PC-3 (cell line): ENCODE measurements around the gene LGALS7. TPM values are rescaled to one million over a fixed set of nuclear protein-coding genes. Genes with fewer than 3 reads are reported as not detected.
"Not testable (repeated sequence)": the region's sequence is repeated elsewhere in the genome, so short reads cannot be mapped to it uniquely, and the experiment has no call there.

Source experiments
- ATAC-seq: fragments of 200-7000 bp; cut with Tn5 transposase; 2 replicates; pipeline ENCODE4 v1.9.1; 2020; ENCODE audit warnings: mild to moderate bottlenecking, moderate library complexity
- BruUV-seq: library from RNA; stranded (reverse); fragments of 400-500 nt; replicated peaks from 2 replicates; lab custom pipeline; 2021; lab: Mats Ljungman, UMichigan
- CTCF ChIA-PET: fragments of 300-600 bp; sonication (Branson Sonifier 250); formaldehyde crosslinking; loops from one replicate; lab custom pipeline; 2022; ENCODE audit warnings: antibody characterized with exemption; lab: Charles Lee
- POLR2A ChIA-PET: fragments of 300-600 bp; sonication (Branson Sonifier 250); formaldehyde crosslinking; loops from one replicate; lab custom pipeline; 2022; ENCODE audit warnings: antibody characterized with exemption; ENCODE audit not compliant: unreplicated experiment; lab: Charles Lee
- DNase-seq: peaks from one replicate; pipeline ENCODE4 v3.0.0-alpha.2; 2015
- H2AFZ ChIP-seq: fragments of 300-600 bp; sonication (generic); 2 replicates; pipeline ENCODE4 v1.6.0; 2016; ENCODE audit warnings: antibody characterized with exemption, low read length
- H3F3A ChIP-seq: fragments of 300-600 bp; sonication (generic); one replicate; pipeline ENCODE4 v1.6.0; 2017; ENCODE audit warnings: antibody characterized with exemption, low read length, control low read depth, mild to moderate bottlenecking; ENCODE audit not compliant: unreplicated experiment
- H3K27ac ChIP-seq: fragments of 300-600 bp; sonication (generic); 2 replicates; pipeline ENCODE4 v1.5.1; 2016; ENCODE audit warnings: mild to moderate bottlenecking, low read length
- H3K27me3 ChIP-seq: fragments of 300-600 bp; sonication (generic); 2 replicates; pipeline ENCODE4 v1.6.1; 2016; ENCODE audit warnings: low read length, mixed read lengths
- H3K36me3 ChIP-seq: fragments of 300-600 bp; sonication (generic); 2 replicates; pipeline ENCODE4 v1.6.1; 2016; ENCODE audit warnings: low read depth, mixed run types, low read length, mixed read lengths
- H3K4me1 ChIP-seq: fragments of 300-600 bp; sonication (generic); 2 replicates; pipeline ENCODE4 v1.5.1; 2016; ENCODE audit warnings: low read length; ENCODE audit not compliant: insufficient read depth
- H3K4me2 ChIP-seq: fragments of 300-600 bp; sonication (generic); 2 replicates; pipeline ENCODE4 v1.6.0; 2016; ENCODE audit warnings: low read length
- H3K4me3 ChIP-seq: fragments of 300-600 bp; sonication (generic); 2 replicates; pipeline ENCODE4 v1.5.1; 2016; ENCODE audit warnings: mild to moderate bottlenecking, low read length, mixed read lengths
- H3K79me2 ChIP-seq: fragments of 300-600 bp; sonication (generic); 2 replicates; pipeline ENCODE4 v1.6.1; 2017; ENCODE audit warnings: low read length, mixed read lengths
- H3K9ac ChIP-seq: fragments of 300-600 bp; sonication (generic); 2 replicates; pipeline ENCODE4 v1.6.0; 2016; ENCODE audit warnings: mild to moderate bottlenecking, low read length
- H3K9me2 ChIP-seq: fragments of 300-600 bp; sonication (generic); replicated peaks from 2 replicates; pipeline ENCODE4 v1.6.1; 2016; ENCODE audit warnings: mixed run types, low read length, mixed read lengths
- H3K9me3 ChIP-seq: fragments of 300-600 bp; sonication (generic); 2 replicates; pipeline ENCODE4 v1.6.1; 2016; ENCODE audit warnings: low read length, mixed read lengths
- H4K20me1 ChIP-seq: fragments of 300-600 bp; sonication (generic); 2 replicates; pipeline ENCODE4 v1.6.1; 2016; ENCODE audit warnings: low read length, mixed read lengths
- CTCF ChIP-seq: fragments of 300-600 bp; sonication (generic); conservative IDR thresholded peaks from 2 replicates; pipeline ENCODE4 v1.5.1; 2017; ENCODE audit warnings: antibody characterized with exemption, low read depth, mild to moderate bottlenecking, low read length
- EZH2phosphoT487 ChIP-seq: fragments of 300-600 bp; sonication (generic); IDR thresholded peaks from 2 replicates; pipeline ENCODE4 v1.6.1; 2018; ENCODE audit warnings: mild to moderate bottlenecking, antibody characterized with exemption, low read length, borderline replicate concordance
- intact Hi-C: fragments of 100-400 bp; cut with micrococcal nuclease; formaldehyde crosslinking; loops from 2 replicates; pipeline ENCODE4 v1.9.0; 2023
- total RNA-seq: library from RNA; depleted of rRNA; stranded (reverse); fragments of >200 nt; gene quantifications from 2 replicates; pipeline ENCODE4 v1.2.3, GENCODE V29; 2014

LGALS7 gene
- total RNA-seq, 1 experiment from 2014 or later, result not detected

- no peak overlapping the region for H3K9ac ChIP-seq
- H3K9me2 ChIP-seq, result no peaks in the 10 kb centered on the region
- TF ChIP-seq EZH2phosphoT487 (no peak), CTCF (no peak)
- no peak overlapping the region for H3K4me3 ChIP-seq
- H3K27ac ChIP-seq, result no peak overlapping the region
- H3F3A ChIP-seq, result no peaks in the 10 kb centered on the region
- H4K20me1 ChIP-seq, result no peaks in the 10 kb centered on the region
- DNase-seq, result no peak
- no peaks in the 10 kb centered on the region for H3K27me3 ChIP-seq
- ChIA-PET CTCF (no interaction called here), POLR2A (no interaction called here)
- BruUV-seq, result no TSS peak
- H3K79me2 ChIP-seq, result no peaks in the 10 kb centered on the region
- no peak for ATAC-seq
- no peaks in the 10 kb centered on the region for H3K4me1 ChIP-seq
- H3K36me3 ChIP-seq, result no peaks in the 10 kb centered on the region
- H3K4me2 ChIP-seq, result no peak overlapping the region
- no peaks in the 10 kb centered on the region for H3K9me3 ChIP-seq
- intact Hi-C loops, result no loop called here
- no peak overlapping the region for H2AFZ ChIP-seq
Observed at GRCh38 chr19:38792250-38793111, 19.2 kb upstream of the LGALS7 start.

DNA sequence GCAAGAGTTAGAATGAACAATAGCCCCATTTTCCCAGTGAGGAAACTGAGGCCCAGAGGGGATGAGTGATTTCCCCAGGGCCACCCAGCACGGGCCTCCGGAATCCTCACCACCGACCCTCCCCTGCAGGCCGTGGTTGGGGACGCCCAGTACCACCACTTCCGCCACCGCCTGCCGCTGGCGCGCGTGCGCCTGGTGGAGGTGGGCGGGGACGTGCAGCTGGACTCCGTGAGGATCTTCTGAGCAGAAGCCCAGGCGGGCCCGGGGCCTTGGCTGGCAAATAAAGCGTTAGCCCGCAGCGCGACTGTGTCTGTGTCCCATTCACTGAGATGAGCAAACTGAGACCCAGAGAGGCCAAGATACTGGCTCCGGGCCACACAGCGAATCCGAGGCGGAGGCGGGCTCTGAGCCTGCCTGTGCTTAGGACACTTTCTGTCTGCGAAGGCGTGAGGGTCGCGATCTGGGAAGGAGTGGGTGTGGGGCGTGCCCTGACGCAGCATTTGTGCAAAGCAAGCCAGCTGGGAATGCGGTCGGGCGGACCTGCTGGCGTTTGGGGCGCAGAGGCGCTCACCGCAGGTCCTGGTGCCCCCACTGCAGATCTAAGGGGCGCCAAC is 18.2 kb upstream of the LGALS7 start:
- H3K27ac ChIP-seq, H3K9me3 ChIP-seq, DNase-seq, CTCF ChIA-PET, H4K20me1 ChIP-seq, H3F3A ChIP-seq, H3K79me2 ChIP-seq, H3K4me3 ChIP-seq, H2AFZ ChIP-seq, H3K36me3 ChIP-seq, H3K4me2 ChIP-seq, H3K9ac ChIP-seq, H3K4me1 ChIP-seq, H3K27me3 ChIP-seq, POLR2A ChIA-PET, H3K9me2 ChIP-seq, intact Hi-C loops, BruUV-seq: not testable (repeated sequence)
- peak; percentile 45; the same call in 1 of the 2 replicates for ATAC-seq

- H3K4me2 ChIP-seq, intact Hi-C loops, H3K27me3 ChIP-seq, H4K20me1 ChIP-seq, H3K79me2 ChIP-seq, ATAC-seq, CTCF ChIA-PET, H3K9ac ChIP-seq, DNase-seq, H2AFZ ChIP-seq, H3K9me2 ChIP-seq, H3F3A ChIP-seq, H3K36me3 ChIP-seq, H3K9me3 ChIP-seq, H3K4me3 ChIP-seq, H3K4me1 ChIP-seq, H3K27ac ChIP-seq, POLR2A ChIA-PET: not testable (repeated sequence)
- TSS peak; percentile 46 for BruUV-seq
Observed at GRCh38 chr19:38790507-38791403, 17.4 kb upstream of the LGALS7 start.
